ENCODE measurements around the gene PPBP.
A peak's percentile ranks its signal among the peaks of the same experiment; 100 is the strongest.

The PPBP gene

GRCh38 chr4:73947239-73947985 is 40.6 kb downstream of the PPBP start:
- no peak for TF ChIP-seq CTCF (IDR thresholded peaks at IDR 0.05; ENCODE audit: control insufficient read depth, insufficient read depth, low read depth, low read length, missing control alignments)
- no peak overlapping the region for H3K4me3 ChIP-seq (ENCODE audit: control insufficient read depth, low read depth, low read length)
- no peak for DNase-seq (ENCODE audit: low read depth)

- no peak for TF ChIP-seq CTCF (IDR thresholded peaks at IDR 0.05; ENCODE audit: control insufficient read depth, insufficient read depth, low read depth, low read length, missing control alignments)
- H3K4me3 ChIP-seq (ENCODE audit: control insufficient read depth, low read depth, low read length): no peak overlapping the region
- no peak for DNase-seq (ENCODE audit: low read depth)
Measured at GRCh38 chr4:73945674-73946449, 42.1 kb downstream of the PPBP start.

- no peak overlapping the region for H3K4me3 ChIP-seq (ENCODE audit: control insufficient read depth, low read depth, low read length)
- no peak for TF ChIP-seq CTCF (IDR thresholded peaks at IDR 0.05; ENCODE audit: control insufficient read depth, insufficient read depth, low read depth, low read length, missing control alignments)
- DNase-seq (ENCODE audit: low read depth): no peak
Measured at GRCh38 chr4:73945140-73945539, 42.9 kb downstream of the PPBP start.

- peak overlapping the region; percentile 39 for H3K4me3 ChIP-seq (ENCODE audit: control insufficient read depth, low read depth, low read length)
- no peak for DNase-seq (ENCODE audit: low read depth)
- no peak for TF ChIP-seq CTCF (IDR thresholded peaks at IDR 0.05; ENCODE audit: control insufficient read depth, insufficient read depth, low read depth, low read length, missing control alignments)
Measured at GRCh38 chr4:73944061-73944875, 43.7 kb downstream of the PPBP start.

- no peak for DNase-seq (ENCODE audit: low read depth)
- no peak overlapping the region for H3K4me3 ChIP-seq (ENCODE audit: control insufficient read depth, low read depth, low read length)
- TF ChIP-seq CTCF (IDR thresholded peaks at IDR 0.05; ENCODE audit: control insufficient read depth, insufficient read depth, low read depth, low read length, missing control alignments): no peak
Measured at GRCh38 chr4:73943555-73943954, 44.4 kb downstream of the PPBP start.

- TF ChIP-seq CTCF (IDR thresholded peaks at IDR 0.05; ENCODE audit: control insufficient read depth, insufficient read depth, low read depth, low read length, missing control alignments): no peak
- H3K4me3 ChIP-seq (ENCODE audit: control insufficient read depth, low read depth, low read length): no peak overlapping the region
- no peak for DNase-seq (ENCODE audit: low read depth)
Measured at GRCh38 chr4:73936969-73937368, 51.0 kb downstream of the PPBP start.

Data from AG09309 (cell line).